Endothelial cell of umbilical vein (primary cell): ENCODE data around the gene MVB12B.

ENCODE experiments used
- GATA2 ChIP-seq: IDR thresholded peaks from 2 replicates; pipeline ENCODE4 v1.7.0; 2011; ENCODE audit warnings: low read depth, mild to moderate bottlenecking, moderate library complexity, mixed read lengths, low read length; ENCODE audit not compliant: insufficient read length, insufficient read depth
- TF ChIP-seq, protein P1 (sequence below), 2 donors: IDR thresholded peaks; 1 replicate in 1 of 2; 2 replicates in 1 of 2; pipeline ENCODE4 v1.5.1; 2011; ENCODE audit warnings: low read length in 2 of 2, mild to moderate bottlenecking in 2 of 2, moderate library complexity in 2 of 2, control low read depth in 1 of 2, inconsistent platforms in 1 of 2, low read depth in 1 of 2; ENCODE audit not compliant: insufficient read depth in 1 of 2; ENCODE audit errors: extremely low read depth in 1 of 2

- TF ChIP-seq, protein P1, sequence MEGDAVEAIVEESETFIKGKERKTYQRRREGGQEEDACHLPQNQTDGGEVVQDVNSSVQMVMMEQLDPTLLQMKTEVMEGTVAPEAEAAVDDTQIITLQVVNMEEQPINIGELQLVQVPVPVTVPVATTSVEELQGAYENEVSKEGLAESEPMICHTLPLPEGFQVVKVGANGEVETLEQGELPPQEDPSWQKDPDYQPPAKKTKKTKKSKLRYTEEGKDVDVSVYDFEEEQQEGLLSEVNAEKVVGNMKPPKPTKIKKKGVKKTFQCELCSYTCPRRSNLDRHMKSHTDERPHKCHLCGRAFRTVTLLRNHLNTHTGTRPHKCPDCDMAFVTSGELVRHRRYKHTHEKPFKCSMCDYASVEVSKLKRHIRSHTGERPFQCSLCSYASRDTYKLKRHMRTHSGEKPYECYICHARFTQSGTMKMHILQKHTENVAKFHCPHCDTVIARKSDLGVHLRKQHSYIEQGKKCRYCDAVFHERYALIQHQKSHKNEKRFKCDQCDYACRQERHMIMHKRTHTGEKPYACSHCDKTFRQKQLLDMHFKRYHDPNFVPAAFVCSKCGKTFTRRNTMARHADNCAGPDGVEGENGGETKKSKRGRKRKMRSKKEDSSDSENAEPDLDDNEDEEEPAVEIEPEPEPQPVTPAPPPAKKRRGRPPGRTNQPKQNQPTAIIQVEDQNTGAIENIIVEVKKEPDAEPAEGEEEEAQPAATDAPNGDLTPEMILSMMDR (IDR thresholded peaks at IDR 0.05; ENCODE audit: extremely low read depth in 1 of 2, insufficient read depth in 1 of 2, low read depth in 1 of 2, low read length in 2 of 2) = no peak
- no peak for TF ChIP-seq GATA2
Observed at GRCh38 chr9:126417043-126417442, 90.4 kb downstream of the MVB12B start.
